ENCODE measurements around the gene SYVN1. TPM values are rescaled to one million over a fixed set of nuclear protein-coding genes. Genes with fewer than 3 reads are reported as not detected.
"Not testable (repeated sequence)": the region's sequence is repeated elsewhere in the genome, so short reads cannot be mapped to it uniquely, and the experiment has no call there.

The SYVN1 gene
- 42.3 and 45.8 TPM in 2 replicates for total RNA-seq

GRCh38 chr11:65134240-65134951, at the start of gene SYVN1:
Gene SYVN1 (minus strand): TSS chr11:65134519. CDS start chr11:65133601, 918 bp downstream.
- Mint-ChIP-seq H3K27me3 (ENCODE audit: insufficient read depth) (no peaks in the 10 kb centered on the region), H3K27ac (peak within 1 kb of the TSS; percentile 97), H3K4me1 (ENCODE audit: low read depth) (peaks cover 32% of the 10 kb centered on the region), H3K9me3 (no peaks in the 10 kb centered on the region), H3K4me3 (peak within 1 kb of the TSS; percentile 97), H3K36me3 (ENCODE audit: low read depth) (peaks cover 16% of the 10 kb centered on the region)
- intact Hi-C loops (cut with micrococcal nuclease), result loop anchor here (1.0 kb wide), 2 partner anchors 12 to 38 kb away; partner anchors contain the start of genes FAU, MRPL49 and VPS51
- peak; percentile 91 for DNase-seq (ENCODE audit: low spot score)

GRCh38 chr11:65183201-65183891, 49.0 kb upstream of the SYVN1 start:
- intact Hi-C loops (cut with micrococcal nuclease), result no loop called here
- DNase-seq (ENCODE audit: low spot score), result no peak
- peaks cover 10% of the 10 kb centered on the region for H3K36me3 Mint-ChIP-seq (ENCODE audit: low read depth)
- H3K27ac Mint-ChIP-seq, result no peak overlapping the region
- no peaks in the 10 kb centered on the region for H3K9me3 Mint-ChIP-seq
- H3K27me3 Mint-ChIP-seq (ENCODE audit: insufficient read depth), result peaks cover 17% of the 10 kb centered on the region
- H3K4me3 Mint-ChIP-seq, result peak overlapping the region; percentile 96
- peaks cover 5% of the 10 kb centered on the region for H3K4me1 Mint-ChIP-seq (ENCODE audit: low read depth)

GRCh38 chr11:65182258-65183170, 48.2 kb upstream of the SYVN1 start:
- DNase-seq (ENCODE audit: low spot score), result no peak

GRCh38 chr11:65181569-65182257, 47.4 kb upstream of the SYVN1 start, which contains the start of gene CAPN1:
Gene CAPN1 (plus strand): TSS chr11:65181928. CDS start chr11:65182702, 774 bp downstream.
- H3K9me3 Mint-ChIP-seq, result no peaks in the 10 kb centered on the region
- H3K27me3 Mint-ChIP-seq (ENCODE audit: insufficient read depth), result peaks cover 19% of the 10 kb centered on the region
- H3K27ac Mint-ChIP-seq, result peak within 1 kb of the TSS; percentile 92
- peak; percentile 70 for DNase-seq (ENCODE audit: low spot score)
- intact Hi-C loops (cut with micrococcal nuclease), result loop anchor here (1.0 kb wide), 2 partner anchors 46 to 70 kb away; partner anchors contain the start of gene TM7SF2
- H3K4me1 Mint-ChIP-seq (ENCODE audit: low read depth), result peaks cover 5% of the 10 kb centered on the region
- peaks cover 6% of the 10 kb centered on the region for H3K36me3 Mint-ChIP-seq (ENCODE audit: low read depth)
- H3K4me3 Mint-ChIP-seq, result peak within 1 kb of the TSS; percentile 96

More at GRCh38 chr11:65182258-65183170, 48.2 kb upstream of the SYVN1 start:
- Mint-ChIP-seq H3K36me3 (ENCODE audit: low read depth) (peaks cover 10% of the 10 kb centered on the region), H3K9me3 (no peaks in the 10 kb centered on the region), H3K4me1 (ENCODE audit: low read depth) (peaks cover 5% of the 10 kb centered on the region), H3K4me3 (peak overlapping the region; percentile 96), H3K27me3 (ENCODE audit: insufficient read depth) (peaks cover 19% of the 10 kb centered on the region), H3K27ac (no peak overlapping the region)
- intact Hi-C loops (cut with micrococcal nuclease), result no loop called here

- peak; percentile 52 for DNase-seq (ENCODE audit: low spot score)
- Mint-ChIP-seq H3K27ac (peak overlapping the region; percentile 52), H3K27me3 (ENCODE audit: insufficient read depth) (peaks cover 19% of the 10 kb centered on the region), H3K4me1 (ENCODE audit: low read depth) (peaks cover 5% of the 10 kb centered on the region), H3K4me3 (peak overlapping the region; percentile 85), H3K36me3 (ENCODE audit: low read depth) (no peaks in the 10 kb centered on the region), H3K9me3 (no peaks in the 10 kb centered on the region)
- intact Hi-C loops (cut with micrococcal nuclease), result loop anchor here (1.0 kb wide), 2 partner anchors 46 to 70 kb away; partner anchors contain the start of gene TM7SF2
Measured at GRCh38 chr11:65180877-65181568, 46.7 kb upstream of the SYVN1 start.

- H3K9me3 Mint-ChIP-seq; intact Hi-C loops (cut with micrococcal nuclease); H3K4me3 Mint-ChIP-seq; H3K27ac Mint-ChIP-seq; H3K36me3 Mint-ChIP-seq (ENCODE audit: low read depth); DNase-seq (ENCODE audit: low spot score); H3K4me1 Mint-ChIP-seq (ENCODE audit: low read depth): not testable (repeated sequence)
- H3K27me3 Mint-ChIP-seq (ENCODE audit: insufficient read depth), result peaks cover 12% of the 10 kb centered on the region
Measured at GRCh38 chr11:65174571-65175010, 40.3 kb upstream of the SYVN1 start.

- no peak overlapping the region for H3K27ac Mint-ChIP-seq
- H3K27me3 Mint-ChIP-seq (ENCODE audit: insufficient read depth), result no peaks in the 10 kb centered on the region
- no peaks in the 10 kb centered on the region for H3K9me3 Mint-ChIP-seq
Measured at GRCh38 chr11:65172600-65172999, 38.3 kb upstream of the SYVN1 start.

GRCh38 chr11:65170058-65170534, 35.8 kb upstream of the SYVN1 start, which contains the start of gene SPDYC:
Gene SPDYC (plus strand): TSS chr11:65170233. CDS start chr11:65171358, 1,125 bp downstream.
- Mint-ChIP-seq H3K4me1 (ENCODE audit: low read depth) (peaks cover 14% of the 10 kb centered on the region), H3K27ac (peak within 1 kb of the TSS; percentile 85), H3K9me3 (no peaks in the 10 kb centered on the region), H3K4me3 (no peak within 1 kb of the TSS), H3K36me3 (ENCODE audit: low read depth) (peaks cover 2% of the 10 kb centered on the region), H3K27me3 (ENCODE audit: insufficient read depth) (peaks cover 5% of the 10 kb centered on the region)
- no peak for DNase-seq (ENCODE audit: low spot score)
- intact Hi-C loops (cut with micrococcal nuclease), result no loop called here

More at GRCh38 chr11:65172600-65172999, 38.3 kb upstream of the SYVN1 start:
- peaks cover 14% of the 10 kb centered on the region for H3K4me1 Mint-ChIP-seq (ENCODE audit: low read depth)
- no peak for DNase-seq (ENCODE audit: low spot score)
- H3K36me3 Mint-ChIP-seq (ENCODE audit: low read depth), result peaks cover 2% of the 10 kb centered on the region
- H3K4me3 Mint-ChIP-seq, result no peak overlapping the region
- intact Hi-C loops (cut with micrococcal nuclease), result no loop called here

- H3K27ac Mint-ChIP-seq, result peak overlapping the region; percentile 85
- H3K4me1 Mint-ChIP-seq (ENCODE audit: low read depth), result peaks cover 14% of the 10 kb centered on the region
- H3K36me3 Mint-ChIP-seq (ENCODE audit: low read depth), result peaks cover 2% of the 10 kb centered on the region
- intact Hi-C loops (cut with micrococcal nuclease), result no loop called here
- no peaks in the 10 kb centered on the region for H3K9me3 Mint-ChIP-seq
- no peak overlapping the region for H3K4me3 Mint-ChIP-seq
- H3K27me3 Mint-ChIP-seq (ENCODE audit: insufficient read depth), result peaks cover 7% of the 10 kb centered on the region
- DNase-seq (ENCODE audit: low spot score), result no peak
Measured at GRCh38 chr11:65169164-65169641, 34.9 kb upstream of the SYVN1 start.

GRCh38 chr11:65167656-65168055, 33.3 kb upstream of the SYVN1 start:
- Mint-ChIP-seq H3K36me3 (ENCODE audit: low read depth) (peaks cover 2% of the 10 kb centered on the region), H3K27ac (no peak overlapping the region), H3K27me3 (ENCODE audit: insufficient read depth) (peaks cover 9% of the 10 kb centered on the region), H3K9me3 (no peaks in the 10 kb centered on the region), H3K4me3 (no peak overlapping the region), H3K4me1 (ENCODE audit: low read depth) (peaks cover 14% of the 10 kb centered on the region)
- DNase-seq (ENCODE audit: low spot score), result no peak
- intact Hi-C loops (cut with micrococcal nuclease), result no loop called here

GRCh38 chr11:65166893-65167292, 32.6 kb upstream of the SYVN1 start:
- H3K9me3 Mint-ChIP-seq, result no peaks in the 10 kb centered on the region
- H3K4me3 Mint-ChIP-seq, result no peak overlapping the region
- H3K36me3 Mint-ChIP-seq (ENCODE audit: low read depth), result peaks cover 2% of the 10 kb centered on the region
- H3K27me3 Mint-ChIP-seq (ENCODE audit: insufficient read depth), result peaks cover 9% of the 10 kb centered on the region
- H3K27ac Mint-ChIP-seq, result no peak overlapping the region
- intact Hi-C loops (cut with micrococcal nuclease), result no loop called here
- DNase-seq (ENCODE audit: low spot score), result no peak
- peaks cover 14% of the 10 kb centered on the region for H3K4me1 Mint-ChIP-seq (ENCODE audit: low read depth)
